Measurements from ENCODE around the gene RAB27A.

Gene RAB27A

DNA sequence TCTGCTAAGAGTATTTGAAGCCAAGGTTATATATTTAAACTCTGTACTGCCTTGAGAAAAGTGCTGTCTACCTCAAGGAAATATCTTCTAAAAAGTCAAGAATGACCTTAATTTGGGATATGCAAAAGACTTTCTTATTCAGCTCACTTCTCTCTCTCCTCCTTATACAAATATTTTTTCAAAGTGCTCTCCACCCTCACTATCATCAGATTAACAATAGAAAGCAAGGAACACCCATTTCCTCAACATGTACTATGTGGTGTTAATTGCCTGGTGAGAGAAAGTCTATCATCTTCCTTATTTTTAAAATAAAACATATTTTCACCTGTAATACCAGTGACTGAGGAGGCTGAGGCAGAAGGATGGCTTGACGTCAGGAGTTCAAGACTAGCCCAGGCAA lies 48.4 kb downstream of the RAB27A start:
- Histone ChIP-seq H2AFZ (ENCODE audit: low read depth, low read length, severe bottlenecking) (no peak overlapping the region), H3K27me3 (ENCODE audit: low read length) (no peaks in the 10 kb centered on the region), H3K4me2 (ENCODE audit: low read depth, low read length, poor library complexity, severe bottlenecking) (no peak overlapping the region), H3K9me3 (ENCODE audit: insufficient read depth, low read length) (no peaks in the 10 kb centered on the region), H3K9ac (ENCODE audit: low read length) (no peak overlapping the region), H3K36me3 (ENCODE audit: low read length) (no peaks in the 10 kb centered on the region), H3K9me2 (replicated peaks; ENCODE audit: insufficient read depth, low read length) (no peaks in the 10 kb centered on the region), H4K20me1 (ENCODE audit: low read depth, low read length) (no peaks in the 10 kb centered on the region), H3K4me3 (ENCODE audit: insufficient read depth, low read length, poor library complexity, severe bottlenecking) (no peak overlapping the region), H3K79me2 (ENCODE audit: insufficient read depth, low read length) (no peaks in the 10 kb centered on the region), H3K27ac (ENCODE audit: low read depth, low read length) (no peak overlapping the region), H3F3A (ENCODE audit: insufficient read depth) (no peaks in the 10 kb centered on the region)
- TF ChIP-seq, protein P1, sequence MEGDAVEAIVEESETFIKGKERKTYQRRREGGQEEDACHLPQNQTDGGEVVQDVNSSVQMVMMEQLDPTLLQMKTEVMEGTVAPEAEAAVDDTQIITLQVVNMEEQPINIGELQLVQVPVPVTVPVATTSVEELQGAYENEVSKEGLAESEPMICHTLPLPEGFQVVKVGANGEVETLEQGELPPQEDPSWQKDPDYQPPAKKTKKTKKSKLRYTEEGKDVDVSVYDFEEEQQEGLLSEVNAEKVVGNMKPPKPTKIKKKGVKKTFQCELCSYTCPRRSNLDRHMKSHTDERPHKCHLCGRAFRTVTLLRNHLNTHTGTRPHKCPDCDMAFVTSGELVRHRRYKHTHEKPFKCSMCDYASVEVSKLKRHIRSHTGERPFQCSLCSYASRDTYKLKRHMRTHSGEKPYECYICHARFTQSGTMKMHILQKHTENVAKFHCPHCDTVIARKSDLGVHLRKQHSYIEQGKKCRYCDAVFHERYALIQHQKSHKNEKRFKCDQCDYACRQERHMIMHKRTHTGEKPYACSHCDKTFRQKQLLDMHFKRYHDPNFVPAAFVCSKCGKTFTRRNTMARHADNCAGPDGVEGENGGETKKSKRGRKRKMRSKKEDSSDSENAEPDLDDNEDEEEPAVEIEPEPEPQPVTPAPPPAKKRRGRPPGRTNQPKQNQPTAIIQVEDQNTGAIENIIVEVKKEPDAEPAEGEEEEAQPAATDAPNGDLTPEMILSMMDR (IDR thresholded peaks at IDR 0.05; ENCODE audit: insufficient read depth, low read length, poor library complexity, severe bottlenecking) = no peak
- no peak for TF ChIP-seq EZH2phosphoT487 (conservative IDR thresholded peaks at IDR 0.05; ENCODE audit: low read length)

DNA sequence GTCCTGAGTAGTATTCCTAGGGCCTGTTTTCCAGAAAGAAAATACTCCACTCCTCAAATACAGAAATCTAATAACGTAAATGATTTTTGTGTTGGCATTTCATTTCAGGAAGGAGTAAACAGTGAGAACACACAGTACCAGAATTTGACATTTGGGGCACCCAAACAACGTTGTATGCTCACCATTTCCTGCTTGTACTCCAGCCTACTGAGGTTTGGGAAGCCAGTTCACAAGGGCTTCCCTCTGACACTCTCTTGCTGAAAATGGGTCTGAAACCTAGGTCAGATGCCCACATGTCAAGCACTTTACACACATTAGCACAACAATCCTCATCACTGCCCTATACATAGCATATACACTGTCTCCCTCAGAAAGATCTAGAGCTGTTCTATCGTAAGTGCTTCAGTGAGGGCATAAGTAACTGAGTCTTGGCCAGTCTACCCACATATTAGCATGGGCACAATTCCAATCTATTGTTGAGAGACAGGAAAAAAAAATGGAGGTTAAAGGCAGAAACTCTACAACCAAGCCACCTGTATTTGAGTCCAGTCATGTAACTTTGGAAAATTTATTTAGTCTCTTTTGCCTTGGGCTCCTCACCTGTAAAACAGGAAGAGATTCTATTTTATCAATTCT lies 49.4 kb downstream of the RAB27A start:
- H2AFZ ChIP-seq (ENCODE audit: low read depth, low read length, severe bottlenecking) = no peak overlapping the region
- no peaks in the 10 kb centered on the region for H4K20me1 ChIP-seq (ENCODE audit: low read depth, low read length)
- no peak overlapping the region for H3K9ac ChIP-seq (ENCODE audit: low read length)
- no peaks in the 10 kb centered on the region for H3K79me2 ChIP-seq (ENCODE audit: insufficient read depth, low read length)
- H3F3A ChIP-seq (ENCODE audit: insufficient read depth) = no peaks in the 10 kb centered on the region
- H3K27me3 ChIP-seq (ENCODE audit: low read length) = no peaks in the 10 kb centered on the region
- no peak for TF ChIP-seq EZH2phosphoT487 (conservative IDR thresholded peaks at IDR 0.05; ENCODE audit: low read length)
- TF ChIP-seq, protein P1 (IDR thresholded peaks at IDR 0.05; ENCODE audit: insufficient read depth, low read length, poor library complexity, severe bottlenecking) = no peak
- H3K36me3 ChIP-seq (ENCODE audit: low read length) = no peaks in the 10 kb centered on the region
- no peak overlapping the region for H3K4me2 ChIP-seq (ENCODE audit: low read depth, low read length, poor library complexity, severe bottlenecking)
- no peaks in the 10 kb centered on the region for H3K9me2 ChIP-seq (replicated peaks; ENCODE audit: insufficient read depth, low read length)
- H3K27ac ChIP-seq (ENCODE audit: low read depth, low read length) = no peak overlapping the region
- no peak overlapping the region for H3K4me3 ChIP-seq (ENCODE audit: insufficient read depth, low read length, poor library complexity, severe bottlenecking)
- no peaks in the 10 kb centered on the region for H3K9me3 ChIP-seq (ENCODE audit: insufficient read depth, low read length)

DNA sequence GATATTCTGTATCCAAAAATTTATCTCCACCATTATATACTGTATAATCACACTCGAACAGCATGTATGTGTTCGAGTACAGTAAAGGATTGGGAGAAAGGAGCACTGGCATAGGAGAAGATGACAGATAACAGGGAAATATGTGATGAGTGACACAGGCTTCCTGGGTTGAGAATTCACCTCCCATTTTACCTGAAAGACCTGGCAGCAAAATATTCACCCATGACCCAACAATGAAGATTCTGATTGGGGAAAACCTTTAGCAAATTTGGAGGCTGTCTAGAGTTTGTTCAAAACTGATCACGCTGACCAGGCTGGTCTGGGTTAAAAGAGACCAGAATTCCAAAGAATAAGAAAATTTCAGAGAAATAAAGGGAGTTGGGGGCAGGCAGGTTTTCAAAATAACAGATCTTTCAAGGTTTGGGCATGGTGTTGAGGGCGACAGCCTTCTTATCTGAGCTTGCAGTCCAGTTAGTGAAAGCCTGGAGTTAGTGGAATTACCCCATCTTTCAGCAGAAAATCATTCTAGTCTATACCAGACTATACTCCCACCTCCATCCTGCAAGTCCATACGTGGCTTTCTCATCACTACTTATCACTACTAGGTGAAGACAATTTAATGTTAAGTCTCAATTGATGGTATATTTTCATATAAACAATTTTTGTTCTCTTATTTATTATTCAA lies 50.0 kb downstream of the RAB27A start:
- Histone ChIP-seq H3K79me2 (ENCODE audit: insufficient read depth, low read length) (no peaks in the 10 kb centered on the region), H3K27ac (ENCODE audit: low read depth, low read length) (no peak overlapping the region), H3K4me2 (ENCODE audit: low read depth, low read length, poor library complexity, severe bottlenecking) (no peak overlapping the region), H3K4me3 (ENCODE audit: insufficient read depth, low read length, poor library complexity, severe bottlenecking) (no peak overlapping the region), H2AFZ (ENCODE audit: low read depth, low read length, severe bottlenecking) (no peak overlapping the region), H3K27me3 (ENCODE audit: low read length) (no peaks in the 10 kb centered on the region), H3K36me3 (ENCODE audit: low read length) (no peaks in the 10 kb centered on the region), H3K9me2 (replicated peaks; ENCODE audit: insufficient read depth, low read length) (no peaks in the 10 kb centered on the region), H3K9me3 (ENCODE audit: insufficient read depth, low read length) (no peaks in the 10 kb centered on the region), H3K9ac (ENCODE audit: low read length) (no peak overlapping the region), H4K20me1 (ENCODE audit: low read depth, low read length) (no peaks in the 10 kb centered on the region), H3F3A (ENCODE audit: insufficient read depth) (no peaks in the 10 kb centered on the region)
- TF ChIP-seq EZH2phosphoT487 (conservative IDR thresholded peaks at IDR 0.05; ENCODE audit: low read length) = no peak
- TF ChIP-seq, protein P1 (IDR thresholded peaks at IDR 0.05; ENCODE audit: insufficient read depth, low read length, poor library complexity, severe bottlenecking) = no peak

Measured in SU-DHL-6 (cell line).